HepG2 (cell line): ENCODE data around the gene DNAJC5. TPM values are rescaled to one million over a fixed set of nuclear protein-coding genes. Genes with fewer than 3 reads are reported as not detected.

Experiments
- ARID3A ChIP-seq: IDR thresholded peaks from 2 replicates; pipeline ENCODE4 v1.6.1; 2012; ENCODE audit warnings: low read depth, low read length, improper control_type of control experiment
- ATAD3A ChIP-seq: sonication (generic); formaldehyde crosslinking; IDR thresholded peaks from 2 replicates; pipeline ENCODE4 v1.4.0; 2020; ENCODE audit warnings: missing genetic modification reagents
- CEBPG ChIP-seq: IDR thresholded peaks from 2 replicates; pipeline ENCODE4 v1.6.1; 2016
- ELF1 ChIP-seq: sonication (generic); formaldehyde crosslinking; IDR thresholded peaks from 2 replicates; pipeline ENCODE4 v1.4.0; 2020; ENCODE audit warnings: missing genetic modification reagents
- GATAD1 ChIP-seq: IDR thresholded peaks from 2 replicates; pipeline ENCODE4 v1.6.1; 2016; ENCODE audit warnings: missing genetic modification reagents, missing compliant biosample characterization
- HNF1B ChIP-seq: sonication (generic); formaldehyde crosslinking; IDR thresholded peaks from 2 replicates; pipeline ENCODE4 v1.5.1; 2020; ENCODE audit warnings: mild to moderate bottlenecking, moderate library complexity, missing genetic modification reagents
- MED1 ChIP-seq: sonication (generic); formaldehyde crosslinking; IDR thresholded peaks from 2 replicates; pipeline ENCODE4 v1.4.0; 2020; ENCODE audit warnings: missing genetic modification reagents
- MIXL1 ChIP-seq: IDR thresholded peaks from 2 replicates; pipeline ENCODE4 v1.6.1; 2016
- NFAT5 ChIP-seq: sonication (generic); formaldehyde crosslinking; IDR thresholded peaks from 2 replicates; pipeline ENCODE4 v1.4.0; 2020; ENCODE audit warnings: missing genetic modification reagents
- ONECUT2 ChIP-seq: sonication (generic); formaldehyde crosslinking; IDR thresholded peaks from 2 replicates; pipeline ENCODE4 v1.4.0; 2020; ENCODE audit warnings: missing genetic modification reagents
- PHF20 ChIP-seq: sonication (generic); formaldehyde crosslinking; IDR thresholded peaks from 2 replicates; pipeline ENCODE4 v1.5.0; 2020; ENCODE audit warnings: mild to moderate bottlenecking, missing genetic modification reagents
- SOX13 ChIP-seq, 3 experiments: fragments of 450-650 bp in 1 of 3; sonication (generic) in 1 of 3; formaldehyde crosslinking in 1 of 3; IDR thresholded peaks in 2 of 3; conservative IDR thresholded peaks in 1 of 3; 2 replicates each; pipeline versions ENCODE4 v1.5.0 to v1.6.1; 2016 to 2020; ENCODE audit warnings: antibody characterized with exemption in 1 of 3, mild to moderate bottlenecking in 1 of 3, missing compliant biosample characterization in 1 of 3, missing genetic modification reagents in 1 of 3, moderate library complexity in 1 of 3
- TOE1 ChIP-seq: sonication (generic); formaldehyde crosslinking; IDR thresholded peaks from 2 replicates; pipeline ENCODE4 v1.4.0; 2020; ENCODE audit warnings: mild to moderate bottlenecking, missing genetic modification reagents
- ZBTB1 ChIP-seq: sonication (generic); formaldehyde crosslinking; IDR thresholded peaks from 2 replicates; pipeline ENCODE4 v1.4.0; 2020; ENCODE audit warnings: missing genetic modification reagents, borderline replicate concordance
- ZBTB39 ChIP-seq: sonication (generic); formaldehyde crosslinking; IDR thresholded peaks from 2 replicates; pipeline ENCODE4 v1.5.0; 2020; ENCODE audit warnings: missing genetic modification reagents
- ZBTB8A ChIP-seq: sonication (generic); formaldehyde crosslinking; IDR thresholded peaks from 2 replicates; pipeline ENCODE4 v1.4.0; 2020; ENCODE audit warnings: mild to moderate bottlenecking, low read depth, missing genetic modification reagents, borderline replicate concordance
- ZFP36L1 ChIP-seq: sonication (generic); formaldehyde crosslinking; IDR thresholded peaks from 2 replicates; pipeline ENCODE4 v1.8.0; 2022; ENCODE audit warnings: mild to moderate bottlenecking, missing genetic modification reagents, moderate library complexity
- ZFP62 ChIP-seq: sonication (generic); formaldehyde crosslinking; IDR thresholded peaks from 2 replicates; pipeline ENCODE4 v1.4.0; 2020; ENCODE audit warnings: missing genetic modification reagents
- ZNF317 ChIP-seq: sonication (generic); formaldehyde crosslinking; IDR thresholded peaks from 2 replicates; pipeline ENCODE4 v1.5.0; 2020; ENCODE audit warnings: mild to moderate bottlenecking, missing genetic modification reagents
- ZNF567 ChIP-seq: sonication (generic); formaldehyde crosslinking; IDR thresholded peaks from 2 replicates; pipeline ENCODE4 v1.8.1; 2023; ENCODE audit warnings: mild to moderate bottlenecking, missing genetic modification reagents, borderline replicate concordance
- ZNF724P ChIP-seq: sonication (generic); formaldehyde crosslinking; IDR thresholded peaks from 2 replicates; pipeline ENCODE4 v1.8.0; 2022; ENCODE audit warnings: missing genetic modification reagents, borderline replicate concordance
- polyA plus RNA-seq, 8 experiments: library from polyadenylated mRNA; depleted of rRNA in 3 of 8; stranded (reverse) in 7 of 8; unstranded in 1 of 8; fragments of >200 nt; fragmentation: Illumina TruSeq in 4 of 8; extraction: Trizol in 4 of 8; gene quantifications; 2 replicates each; pipeline versions ENCODE4 v1.2.1 to v1.2.3, GENCODE V29; 2011 to 2016; ENCODE audit warnings: low read depth in 4 of 8, missing spikeins in 1 of 8, mixed read lengths in 1 of 8; ENCODE audit not compliant: insufficient read depth in 1 of 8
- total RNA-seq, 5 experiments: library from RNA; depleted of rRNA; stranded (reverse); fragments of >200 nt; fragmentation: Illumina TruSeq; extraction: Trizol; gene quantifications; 2 replicates each; pipeline ENCODE4 v1.2.3, GENCODE V29; 2016; ENCODE audit warnings: low read depth in 1 of 5

Gene DNAJC5
- total and polyA plus RNA-seq, 2 of the 13 experiments (the other 11 are each of a cell fraction or from before 2014, with no cell fraction given) = 42.8 to 64.5 TPM

GRCh38 chr20:63956664-63957003 is 61.7 kb downstream of the DNAJC5 start (continued):
- TF ChIP-seq NFAT5 (CRISPR knock-in tag) (no peak), ARID3A (peak; percentile 68), PHF20 (CRISPR knock-in tag) (no peak), ZBTB8A (CRISPR knock-in tag) (no peak), HNF1B (CRISPR knock-in tag) (peak; percentile 35; the same call in 1 of the 2 replicates), ONECUT2 (CRISPR knock-in tag) (peak; percentile 83), ZFP62 (CRISPR knock-in tag) (no peak), ZFP36L1 (CRISPR knock-in tag) (no peak), TOE1 (CRISPR knock-in tag) (no peak), ATAD3A (no peak), ZNF317 (CRISPR knock-in tag) (no peak), CEBPG (CRISPR knock-in tag) (no peak), ELF1 (CRISPR knock-in tag) (no peak), MED1 (CRISPR knock-in tag) (no peak), GATAD1 (no peak), SOX13 (IDR thresholded peaks at IDR 0.05) (0 out of 2 replicates have a peak, but pooled peaks have one; percentile 9), SOX13 (CRISPR knock-in tag; conservative IDR thresholded peaks at IDR 0.05 in 1 of 2, IDR thresholded peaks at IDR 0.05 in 1 of 2) (no peak), ZNF724P (CRISPR knock-in tag) (no peak), ZBTB1 (CRISPR knock-in tag) (no peak), ZNF567 (no peak), ZBTB39 (CRISPR knock-in tag) (no peak), MIXL1 (CRISPR knock-in tag) (no peak)
